ENCODE results near the gene EXOC6. TPM values are rescaled to one million over a fixed set of nuclear protein-coding genes. Genes with fewer than 3 reads are reported as not detected.

The EXOC6 gene
- total RNA-seq, 1 experiment from 2014 or later: 12.9 TPM

GRCh38 chr10:93023013-93023650, 174.8 kb downstream of the EXOC6 start:
- no peaks in the 10 kb centered on the region for H3K27me3 ChIP-seq (ENCODE audit: insufficient read depth, low read length)
- no TSS peak for BruUV-seq (replicated peaks)
- ATAC-seq: no peak
- H3K36me3 ChIP-seq (ENCODE audit: control insufficient read depth in 1 of 2, insufficient read depth in 2 of 2, low read length in 2 of 2): no peaks in the 10 kb centered on the region
- no peak overlapping the region for H3K9ac ChIP-seq (ENCODE audit: low read length)
- no peaks in the 10 kb centered on the region for H3K4me1 ChIP-seq (ENCODE audit: control insufficient read depth in 1 of 2, insufficient read depth in 2 of 2, low read length in 2 of 2)
- no peak overlapping the region for H3K4me3 ChIP-seq (replicated peaks in 1 of 2; ENCODE audit: low read depth in 1 of 2, low read length in 2 of 2)
- no peak overlapping the region for H3K27ac ChIP-seq (ENCODE audit: low read depth, low read length)
- H4K20me1 ChIP-seq (ENCODE audit: insufficient read depth): no peaks in the 10 kb centered on the region
- no peak for DNase-seq (ENCODE audit: low read depth, low spot score)
- no peaks in the 10 kb centered on the region for H3K79me2 ChIP-seq (ENCODE audit: insufficient read depth, low read length)
- H3K9me2 ChIP-seq (ENCODE audit: insufficient read depth): no peaks in the 10 kb centered on the region
- no peak overlapping the region for H2AFZ ChIP-seq (ENCODE audit: low read depth, low read length, poor library complexity, severe bottlenecking)
- TF ChIP-seq ZNF274 (IDR thresholded peaks at IDR 0.05; ENCODE audit: low read depth, low read length): no peak
- no peak for TF ChIP-seq REST (IDR thresholded peaks at IDR 0.05; ENCODE audit: low read depth)
- TF ChIP-seq ZFX (IDR thresholded peaks at IDR 0.05): no peak
- ChIA-PET POLR2A (no interaction called here), CTCF (no interaction called here), RAD21 (ENCODE audit: low non-redundant PET in 1 of 2, low total read pairs in 2 of 2, uncharacterized antibody in 2 of 2, unreplicated experiment in 2 of 2) (no interaction called here)
- no peak overlapping the region for H3K4me2 ChIP-seq (ENCODE audit: low read length)
- H3K9me3 ChIP-seq (ENCODE audit: control insufficient read depth in 1 of 2, insufficient read depth in 1 of 2, low read depth in 1 of 2, low read length in 2 of 2): no peaks in the 10 kb centered on the region
- intact Hi-C loops (cut with micrococcal nuclease): no loop called here

- Histone ChIP-seq H3K9me2 (ENCODE audit: insufficient read depth) (no peaks in the 10 kb centered on the region), H3K36me3 (ENCODE audit: control insufficient read depth in 1 of 2, insufficient read depth in 2 of 2, low read length in 2 of 2) (no peaks in the 10 kb centered on the region), H3K4me2 (ENCODE audit: low read length) (no peak overlapping the region), H3K79me2 (ENCODE audit: insufficient read depth, low read length) (no peaks in the 10 kb centered on the region), H3K27ac (ENCODE audit: low read depth, low read length) (no peak overlapping the region), H3K9ac (ENCODE audit: low read length) (no peak overlapping the region), H2AFZ (ENCODE audit: low read depth, low read length, poor library complexity, severe bottlenecking) (no peak overlapping the region), H3K4me3 (replicated peaks in 1 of 2; ENCODE audit: low read depth in 1 of 2, low read length in 2 of 2) (no peak overlapping the region), H4K20me1 (ENCODE audit: insufficient read depth) (no peaks in the 10 kb centered on the region), H3K4me1 (ENCODE audit: control insufficient read depth in 1 of 2, insufficient read depth in 2 of 2, low read length in 2 of 2) (peaks cover 18 to 25% of the 10 kb centered on the region in 2 experiments), H3K27me3 (ENCODE audit: insufficient read depth, low read length) (no peaks in the 10 kb centered on the region), H3K9me3 (ENCODE audit: control insufficient read depth in 1 of 2, insufficient read depth in 1 of 2, low read depth in 1 of 2, low read length in 2 of 2) (no peaks in the 10 kb centered on the region)
- ChIA-PET CTCF (interaction anchor here (1.0 kb wide), 1 partner anchor 61 kb away, joined by 3 read pairs; no protein-coding TSS in a partner anchor), POLR2A (no interaction called here), RAD21 (ENCODE audit: low non-redundant PET in 1 of 2, low total read pairs in 2 of 2, uncharacterized antibody in 2 of 2, unreplicated experiment in 2 of 2) (no interaction called here)
- intact Hi-C loops (cut with micrococcal nuclease): no loop called here
- BruUV-seq (replicated peaks): no TSS peak
- no peak for DNase-seq (ENCODE audit: low read depth, low spot score)
- no peak for ATAC-seq
- TF ChIP-seq FOSL1 (IDR thresholded peaks at IDR 0.05; ENCODE audit: low read depth) (no peak), POLR2A (IDR thresholded peaks at IDR 0.05; ENCODE audit: borderline replicate concordance, extremely low read depth, insufficient read depth, insufficient read length) (no peak), MAX (IDR thresholded peaks at IDR 0.05) (no peak), YY1 (IDR thresholded peaks at IDR 0.05; ENCODE audit: extremely low read depth, insufficient replicate concordance, low read depth, low read length) (no peak), TCF7L2 (IDR thresholded peaks at IDR 0.05; ENCODE audit: borderline replicate concordance, extremely low read depth, insufficient read depth, insufficient read length) (no peak), SRF (IDR thresholded peaks at IDR 0.05; ENCODE audit: low read depth) (no peak), CEBPB (IDR thresholded peaks at IDR 0.05; ENCODE audit: low read depth) (no peak), SIN3A (IDR thresholded peaks at IDR 0.05; ENCODE audit: low read depth) (no peak), ZNF274 (IDR thresholded peaks at IDR 0.05; ENCODE audit: low read depth, low read length) (no peak), ZFX (IDR thresholded peaks at IDR 0.05) (no peak), RAD21 (IDR thresholded peaks at IDR 0.05; ENCODE audit: low read depth) (no peak), SP1 (IDR thresholded peaks at IDR 0.05; ENCODE audit: low read depth) (no peak), EGR1 (IDR thresholded peaks at IDR 0.05; ENCODE audit: low read depth) (no peak), JUND (IDR thresholded peaks at IDR 0.05) (no peak), EZH2 (IDR thresholded peaks at IDR 0.05) (no peak), ELF1 (IDR thresholded peaks at IDR 0.05; ENCODE audit: borderline replicate concordance, low read depth) (no peak), POLR2AphosphoS5 (IDR thresholded peaks at IDR 0.05; ENCODE audit: low read depth, low read length) (no peak), CBX3 (IDR thresholded peaks at IDR 0.05; ENCODE audit: low read depth) (no peak)
Observed at GRCh38 chr10:93026072-93026471, 177.8 kb downstream of the EXOC6 start.
